GM12878 (cell line): ENCODE measurements around the gene HUS1. TPM values are rescaled to one million over a fixed set of nuclear protein-coding genes. Genes with fewer than 3 reads are reported as not detected.

Experiments used
- ATF7 ChIP-seq: fragments of 450-650 bp; IDR thresholded peaks from 2 replicates; pipeline ENCODE4 v1.6.1; 2016; ENCODE audit warnings: low read depth, mild to moderate bottlenecking
- CBFB ChIP-seq: IDR thresholded peaks from 2 replicates; pipeline ENCODE4 v1.6.1; 2016; ENCODE audit warnings: antibody characterized with exemption, low read depth
- EED ChIP-seq: sonication (generic); IDR thresholded peaks from 2 replicates; pipeline ENCODE4 v1.6.1; 2016; ENCODE audit warnings: antibody characterized with exemption, low read depth
- HDAC6 ChIP-seq: fragments of 200-600 bp; sonication (generic); IDR thresholded peaks from one replicate; pipeline ENCODE4 v1.8.0; 2017; ENCODE audit warnings: antibody characterized with exemption; ENCODE audit not compliant: unreplicated experiment
- HDGF ChIP-seq: fragments of 450-650 bp; IDR thresholded peaks from 2 replicates; pipeline ENCODE4 v1.6.1; 2016; ENCODE audit warnings: antibody characterized with exemption
- IRF4 ChIP-seq: IDR thresholded peaks from 2 replicates; pipeline ENCODE4 v1.6.1; 2011; ENCODE audit warnings: low read depth, low read length
- IRF5 ChIP-seq: fragments of 450-650 bp; IDR thresholded peaks from 2 replicates; pipeline ENCODE4 v1.6.1; 2017; ENCODE audit warnings: borderline replicate concordance
- LARP7 ChIP-seq: fragments of 450-650 bp; IDR thresholded peaks from 2 replicates; pipeline ENCODE4 v1.6.1; 2017; ENCODE audit warnings: mild to moderate bottlenecking
- NR2F1 ChIP-seq: fragments of 450-650 bp; conservative IDR thresholded peaks from 2 replicates; pipeline ENCODE4 v1.6.1; 2017; ENCODE audit warnings: mild to moderate bottlenecking
- PML ChIP-seq: IDR thresholded peaks from 2 replicates; pipeline ENCODE4 v1.6.1; 2012; ENCODE audit warnings: low read length, inconsistent platforms
- RAD21 ChIP-seq: IDR thresholded peaks from 2 replicates; pipeline ENCODE4 v1.6.1; 2011; ENCODE audit warnings: mild to moderate bottlenecking, low read depth, low read length, moderate library complexity; ENCODE audit not compliant: insufficient read depth
- RAD51 ChIP-seq: fragments of 450-650 bp; IDR thresholded peaks from 2 replicates; pipeline ENCODE4 v1.6.1; 2016; ENCODE audit warnings: moderate library complexity, mild to moderate bottlenecking, inconsistent platforms
- RUNX3 ChIP-seq: IDR thresholded peaks from 2 replicates; pipeline ENCODE4 v1.6.1; 2012; ENCODE audit warnings: low read length, inconsistent platforms
- SIN3A ChIP-seq: IDR thresholded peaks from 2 replicates; pipeline ENCODE4 v1.6.1; 2012; ENCODE audit warnings: low read depth, low read length, improper control_type of control experiment
- SIX5 ChIP-seq: IDR thresholded peaks from 2 replicates; pipeline ENCODE4 v1.6.1; 2011; ENCODE audit warnings: mild to moderate bottlenecking, low read depth, low read length, moderate library complexity; ENCODE audit not compliant: severe bottlenecking
- SMARCA5 ChIP-seq: fragments of 450-650 bp; IDR thresholded peaks from 2 replicates; pipeline ENCODE4 v1.6.1; 2017; ENCODE audit warnings: mild to moderate bottlenecking
- ZBTB33 ChIP-seq: fragments of 450-650 bp; IDR thresholded peaks from 2 replicates; pipeline ENCODE4 v1.6.1; 2017; ENCODE audit warnings: mild to moderate bottlenecking
- ZNF207 ChIP-seq: fragments of 450-650 bp; IDR thresholded peaks from 2 replicates; pipeline ENCODE4 v1.6.1; 2014; ENCODE audit warnings: antibody characterized with exemption, mild to moderate bottlenecking, borderline replicate concordance
- ZNF687 ChIP-seq: fragments of 450-650 bp; IDR thresholded peaks from 2 replicates; pipeline ENCODE4 v1.6.1; 2017; ENCODE audit warnings: mild to moderate bottlenecking, moderate library complexity
- polyA plus RNA-seq, 11 experiments: library from polyadenylated mRNA; depleted of rRNA in 4 of 11; unstranded in 6 of 11; stranded (reverse) in 5 of 11; fragments of >200 nt; fragmentation: Nextera tagmentation in 4 of 11; fragmentation: Illumina TruSeq in 1 of 11; extraction: Ambion mirVana in 4 of 11; extraction: Trizol in 1 of 11; gene quantifications; 1 replicate in 1 of 11; 2 replicates in 10 of 11; pipeline versions ENCODE4 v1.2.1 to v1.2.3, GENCODE V29; 2011 to 2016; ENCODE audit warnings: inconsistent platforms in 2 of 11, missing spikeins in 2 of 11, low read depth in 1 of 11
- total RNA-seq, 4 experiments: library from RNA; depleted of rRNA in 3 of 4; stranded (reverse); fragments of >200 nt in 3 of 4; fragmentation: Illumina TruSeq in 1 of 4; extraction: Trizol in 1 of 4; gene quantifications; 2 replicates each; pipeline versions ENCODE4 v1.2.1 to v1.2.3, GENCODE V29; 2013 to 2021
- TF ChIP-seq, protein P1 (sequence below): IDR thresholded peaks from 2 replicates; pipeline ENCODE4 v1.6.1; 2011; ENCODE audit warnings: mild to moderate bottlenecking, low read depth, low read length, moderate library complexity; ENCODE audit not compliant: insufficient replicate concordance
- TF ChIP-seq, protein P2 (sequence below): fragments of 450-650 bp; IDR thresholded peaks from 2 replicates; pipeline ENCODE4 v1.6.1; 2018; ENCODE audit warnings: mild to moderate bottlenecking, low read depth, moderate library complexity; ENCODE audit not compliant: partially characterized antibody

Gene HUS1
- total and polyA plus RNA-seq, 10 of the 15 experiments (the other 5 are each of a cell fraction or from before 2014, with no cell fraction given), result 10.4 to 35.5 (median 22.6) TPM

- TF ChIP-seq, protein P1, sequence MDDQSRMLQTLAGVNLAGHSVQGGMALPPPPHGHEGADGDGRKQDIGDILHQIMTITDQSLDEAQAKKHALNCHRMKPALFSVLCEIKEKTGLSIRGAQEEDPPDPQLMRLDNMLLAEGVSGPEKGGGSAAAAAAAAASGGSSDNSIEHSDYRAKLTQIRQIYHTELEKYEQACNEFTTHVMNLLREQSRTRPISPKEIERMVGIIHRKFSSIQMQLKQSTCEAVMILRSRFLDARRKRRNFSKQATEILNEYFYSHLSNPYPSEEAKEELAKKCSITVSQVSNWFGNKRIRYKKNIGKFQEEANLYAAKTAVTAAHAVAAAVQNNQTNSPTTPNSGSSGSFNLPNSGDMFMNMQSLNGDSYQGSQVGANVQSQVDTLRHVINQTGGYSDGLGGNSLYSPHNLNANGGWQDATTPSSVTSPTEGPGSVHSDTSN, result no peak
- peak; percentile 48; the same call in 1 of the 2 replicates for TF ChIP-seq ATF7
- no peak for TF ChIP-seq ZBTB33
- TF ChIP-seq RUNX3, result peak; percentile 87
- peak; percentile 80 for TF ChIP-seq EED
- 0 out of 2 replicates have a peak, but pooled peaks have one; percentile 55 for TF ChIP-seq LARP7
- no peak for TF ChIP-seq PML
- TF ChIP-seq SMARCA5, result peak; percentile 78
- 0 out of 2 replicates have a peak, but pooled peaks have one; percentile 30 for TF ChIP-seq HDGF
- no peak for TF ChIP-seq SIN3A
- no peak for TF ChIP-seq SIX5
- TF ChIP-seq IRF4, result peak; percentile 70
- TF ChIP-seq ZNF687, result no peak
- peak; percentile 80 for TF ChIP-seq RAD21
- TF ChIP-seq IRF5, result no peak
- TF ChIP-seq HDAC6, result no peak
- TF ChIP-seq NR2F1, result peak; percentile 96
- peak; percentile 71; the same call in 1 of the 2 replicates for TF ChIP-seq CBFB
- TF ChIP-seq RAD51, result no peak
- TF ChIP-seq ZNF207, result 0 out of 2 replicates have a peak, but pooled peaks have one; percentile 25
- TF ChIP-seq, protein P2, sequence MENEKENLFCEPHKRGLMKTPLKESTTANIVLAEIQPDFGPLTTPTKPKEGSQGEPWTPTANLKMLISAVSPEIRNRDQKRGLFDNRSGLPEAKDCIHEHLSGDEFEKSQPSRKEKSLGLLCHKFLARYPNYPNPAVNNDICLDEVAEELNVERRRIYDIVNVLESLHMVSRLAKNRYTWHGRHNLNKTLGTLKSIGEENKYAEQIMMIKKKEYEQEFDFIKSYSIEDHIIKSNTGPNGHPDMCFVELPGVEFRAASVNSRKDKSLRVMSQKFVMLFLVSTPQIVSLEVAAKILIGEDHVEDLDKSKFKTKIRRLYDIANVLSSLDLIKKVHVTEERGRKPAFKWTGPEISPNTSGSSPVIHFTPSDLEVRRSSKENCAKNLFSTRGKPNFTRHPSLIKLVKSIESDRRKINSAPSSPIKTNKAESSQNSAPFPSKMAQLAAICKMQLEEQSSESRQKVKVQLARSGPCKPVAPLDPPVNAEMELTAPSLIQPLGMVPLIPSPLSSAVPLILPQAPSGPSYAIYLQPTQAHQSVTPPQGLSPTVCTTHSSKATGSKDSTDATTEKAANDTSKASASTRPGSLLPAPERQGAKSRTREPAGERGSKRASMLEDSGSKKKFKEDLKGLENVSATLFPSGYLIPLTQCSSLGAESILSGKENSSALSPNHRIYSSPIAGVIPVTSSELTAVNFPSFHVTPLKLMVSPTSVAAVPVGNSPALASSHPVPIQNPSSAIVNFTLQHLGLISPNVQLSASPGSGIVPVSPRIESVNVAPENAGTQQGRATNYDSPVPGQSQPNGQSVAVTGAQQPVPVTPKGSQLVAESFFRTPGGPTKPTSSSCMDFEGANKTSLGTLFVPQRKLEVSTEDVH, result no peak
These were observed 12.4 kb upstream of the HUS1 start (continued) for GRCh38 chr7:47991741-47992311.
